ENCODE data around the gene IL27RA.
"Not testable (repeated sequence)": the region's sequence is repeated elsewhere in the genome, so short reads cannot be mapped to it uniquely, and the experiment has no call there.

Gene IL27RA

DNA sequence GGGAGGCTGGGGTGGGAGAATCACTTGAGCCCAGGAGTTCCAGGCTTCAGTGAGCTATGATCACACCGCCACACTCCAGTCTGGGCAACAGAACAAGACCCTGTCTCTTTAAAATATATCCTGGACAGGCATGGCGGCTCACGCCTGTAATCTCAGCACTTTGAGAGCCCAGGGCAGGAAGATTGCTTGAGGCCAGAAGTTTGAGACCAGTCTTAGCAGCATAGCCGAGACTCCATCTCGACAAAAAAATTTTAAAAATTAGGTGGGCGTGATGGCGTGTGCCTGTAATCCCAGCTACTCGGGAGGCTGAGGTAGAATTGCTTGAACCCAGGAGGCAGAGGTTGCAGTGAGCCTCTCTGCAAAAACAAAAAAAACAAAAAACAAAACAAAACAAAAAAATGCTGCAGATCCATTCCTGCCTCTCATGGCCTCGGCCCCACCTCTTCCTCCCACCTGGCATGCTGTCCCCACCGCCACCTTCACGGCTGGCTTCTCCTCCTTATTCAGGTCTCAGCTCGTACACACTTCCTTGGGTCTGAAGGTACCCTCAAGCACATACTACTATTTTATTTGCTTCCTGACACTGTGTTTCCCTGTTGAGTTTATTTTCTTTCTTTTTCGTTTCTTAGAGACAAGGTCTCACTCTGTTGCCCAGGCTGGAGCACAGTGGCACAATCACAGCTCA lies 30.7 kb upstream of the IL27RA start:
- no peak for DNase-seq

- DNase-seq, result no peak
Measured at GRCh38 chr19:14002571-14003250, 28.9 kb upstream of the IL27RA start.

GRCh38 chr19:14003251-14004055 lies 28.1 kb upstream of the IL27RA start:
- no peak for DNase-seq

GRCh38 chr19:14004619-14005348 lies 26.8 kb upstream of the IL27RA start:
- DNase-seq, result no peak

- peak; percentile 92 for DNase-seq
Measured at GRCh38 chr19:14005349-14006084, 26.0 kb upstream of the IL27RA start.

DNA sequence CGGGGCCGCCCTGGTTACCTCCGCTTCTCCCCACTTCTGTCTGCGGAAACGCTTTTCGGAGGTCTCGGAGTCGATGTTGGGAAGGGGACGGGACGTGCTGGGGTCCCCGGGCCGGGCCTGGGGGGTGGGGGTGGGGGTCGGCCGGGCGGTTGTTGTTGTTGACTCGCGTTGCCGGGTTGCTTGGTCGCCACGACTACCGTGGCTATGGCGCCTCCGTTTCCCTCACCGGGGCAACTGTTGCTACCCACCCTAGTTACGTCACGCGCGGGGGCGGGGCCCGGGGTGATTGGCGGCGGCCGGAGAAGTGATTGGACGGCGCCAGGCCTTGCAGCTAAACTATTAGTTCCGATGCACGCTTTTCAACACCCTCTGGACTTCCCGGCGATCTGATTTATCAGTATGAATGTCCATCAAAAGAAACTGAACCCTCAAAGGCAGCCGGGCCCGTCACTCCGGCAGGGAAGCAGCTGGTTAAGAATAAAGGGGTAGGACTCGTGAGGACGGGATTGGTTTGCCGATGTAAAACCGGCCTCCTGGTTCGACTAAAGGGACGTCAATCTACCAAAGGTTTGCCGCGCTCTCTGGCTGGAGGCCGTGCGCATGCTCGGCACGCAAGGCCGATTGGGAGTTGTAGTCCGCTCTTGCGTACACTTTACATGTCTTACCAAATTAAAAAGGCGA lies 25.3 kb upstream of the IL27RA start, which contains the start of gene RFX1:
Gene RFX1 (minus strand): TSS at position 236 of the 681 bp plus-strand sequence. CDS start 12,477 bp downstream, outside the sequence.
- DNase-seq, result peak; percentile 100

DNA sequence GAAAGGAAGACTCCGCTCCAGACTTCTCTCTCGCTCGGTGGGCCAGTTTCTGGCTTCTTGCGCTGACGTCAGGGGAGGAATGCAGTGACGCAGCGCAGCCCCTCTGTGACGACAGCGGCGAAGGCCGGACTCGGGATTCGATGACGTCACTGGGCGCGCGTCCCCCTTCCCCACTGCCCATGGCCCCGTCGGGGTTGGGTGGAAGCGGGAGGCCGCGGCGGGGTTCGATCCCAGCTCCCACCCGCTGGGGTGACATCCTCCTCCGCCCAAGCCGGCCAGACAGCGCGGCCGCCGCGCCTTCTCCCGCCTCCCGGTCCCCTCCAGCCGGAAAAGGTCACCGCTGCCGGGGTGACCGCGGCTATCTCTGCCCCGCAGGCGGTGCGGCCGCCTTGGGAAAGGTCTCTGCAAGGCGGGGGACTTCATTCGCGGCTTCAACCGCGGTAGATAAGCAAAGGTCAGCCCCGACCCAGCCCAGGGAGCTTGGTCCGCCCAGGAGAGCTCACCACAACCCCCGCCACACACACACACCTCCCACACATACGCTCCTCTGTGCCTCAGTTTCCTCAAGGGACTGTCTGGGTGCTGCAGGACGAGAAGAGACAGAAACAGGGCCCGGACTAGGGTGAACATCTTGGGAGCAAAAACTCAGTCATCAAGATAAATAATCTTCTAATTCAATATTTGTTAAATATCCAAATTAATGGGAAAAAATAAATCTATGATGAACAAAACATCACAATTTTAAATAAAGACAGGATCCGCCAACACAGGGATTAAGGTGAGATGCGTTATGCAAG lies 24.6 kb upstream of the IL27RA start:
- no peak for DNase-seq

DNA sequence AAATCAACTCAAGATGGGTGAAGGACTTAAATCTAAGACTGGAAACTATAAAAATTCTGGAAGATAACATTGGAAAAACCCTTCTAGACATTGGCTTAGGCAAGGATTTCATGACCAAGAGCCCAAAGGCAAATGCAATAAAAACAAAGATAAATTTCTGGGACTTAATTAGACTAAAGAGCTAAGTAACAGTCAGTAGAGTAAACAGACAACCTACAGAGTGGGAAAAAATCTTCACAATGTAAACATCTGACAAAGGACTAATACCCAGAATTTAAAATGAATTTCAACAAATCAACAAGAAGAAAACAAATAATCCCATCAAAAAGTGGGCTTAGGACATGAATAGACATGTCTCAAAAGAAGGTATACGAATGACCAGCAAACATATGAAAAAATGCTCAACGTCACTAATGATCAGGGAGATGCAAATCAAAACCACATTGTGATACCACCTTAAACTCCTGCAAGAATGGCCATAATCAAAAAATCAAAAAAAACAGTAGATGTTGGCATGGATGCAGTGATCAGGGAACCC lies 19.1 kb upstream of the IL27RA start:
- no peak for DNase-seq

DNA sequence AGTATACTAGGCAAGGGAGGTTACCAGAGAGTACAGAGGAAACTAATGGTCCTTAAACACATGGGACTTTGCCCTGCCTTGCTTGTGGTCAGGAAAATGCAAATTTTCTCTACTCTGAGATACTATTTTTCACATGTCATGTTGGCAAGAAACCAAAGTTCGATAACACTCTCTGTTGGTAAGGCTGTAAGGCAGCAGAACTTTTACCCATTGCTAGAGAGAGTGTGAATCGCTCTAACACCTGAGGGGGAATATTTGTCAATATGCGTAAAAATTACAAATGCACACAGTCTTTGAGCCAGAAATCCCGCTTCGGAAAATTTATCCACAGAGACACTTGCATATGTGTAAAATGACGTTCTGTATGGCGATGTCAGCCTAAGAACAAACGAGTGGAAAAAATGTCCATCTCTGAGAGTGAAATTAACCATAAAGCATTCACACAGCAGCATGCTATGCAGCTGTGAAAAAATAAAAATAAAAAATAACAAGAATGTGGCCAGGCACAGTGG lies 16.0 kb upstream of the IL27RA start:
- DNase-seq, result no peak

DNA sequence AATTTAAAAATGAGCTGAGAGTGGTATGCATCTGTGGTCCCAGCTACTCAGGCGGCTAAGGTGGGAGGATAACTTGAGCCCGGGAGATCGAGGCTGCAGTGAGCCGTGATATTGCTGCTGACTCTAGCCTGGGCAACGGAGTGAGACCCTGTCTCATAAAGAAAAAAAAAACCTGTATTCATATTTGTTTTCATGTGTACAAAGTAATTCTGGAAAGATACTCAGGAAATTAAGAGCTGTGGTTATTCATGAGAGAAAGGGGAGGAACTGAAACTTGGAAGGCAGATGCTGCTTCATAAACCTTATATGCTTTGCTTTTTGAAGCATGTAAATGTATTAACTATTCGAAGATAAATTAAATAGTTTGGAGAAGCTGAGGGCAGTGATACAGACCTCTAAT lies 12.5 kb upstream of the IL27RA start:
- DNase-seq, result no peak

- DNase-seq, result not testable (repeated sequence)
Measured at GRCh38 chr19:14019739-14020138, 11.8 kb upstream of the IL27RA start.

GRCh38 chr19:14021474-14021873 lies 10.1 kb upstream of the IL27RA start:
- no peak for DNase-seq

- DNase-seq, result no peak
Measured at GRCh38 chr19:14022469-14022868, 9.1 kb upstream of the IL27RA start.

DNA sequence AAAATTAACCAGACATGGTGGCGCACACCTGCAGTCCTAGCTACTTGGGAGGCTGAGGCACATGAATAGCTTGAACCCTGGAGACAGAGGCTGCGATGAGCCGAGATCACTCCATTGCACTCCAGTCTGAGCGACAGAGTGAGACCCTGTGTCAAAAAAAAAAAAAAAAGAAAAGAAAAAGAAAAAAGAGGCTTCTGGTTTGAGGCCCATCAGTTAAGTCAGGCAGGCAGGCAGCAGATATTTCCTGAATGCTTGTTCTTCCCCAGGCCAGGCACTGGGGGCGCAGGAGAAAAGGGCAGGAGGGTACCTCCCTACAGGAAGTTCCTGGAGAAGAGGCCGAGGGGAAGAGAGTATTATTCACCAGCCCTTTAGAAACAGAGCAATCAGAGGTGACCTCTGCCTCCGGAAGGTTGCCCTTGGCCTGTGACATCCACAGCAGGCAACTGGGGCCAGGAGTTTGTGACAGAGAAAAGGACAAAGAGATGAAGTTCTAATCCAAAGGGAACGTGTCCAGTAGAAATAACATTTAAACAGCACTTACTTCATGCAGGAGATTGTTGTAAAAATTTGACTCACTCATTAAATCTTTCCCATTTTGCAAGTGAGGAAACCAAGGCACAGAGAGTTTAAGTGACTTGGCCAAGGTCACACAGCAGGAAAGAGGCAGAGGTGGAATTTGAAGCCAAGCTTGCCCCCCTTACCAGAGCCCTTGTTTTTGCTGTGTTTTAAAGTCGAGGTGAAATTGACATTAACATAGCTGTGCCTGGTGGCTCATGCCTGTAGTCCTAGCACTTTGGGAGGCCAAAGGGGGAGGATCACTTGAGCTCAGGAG lies 7.9 kb upstream of the IL27RA start:
- peak; percentile 89 for DNase-seq

DNA sequence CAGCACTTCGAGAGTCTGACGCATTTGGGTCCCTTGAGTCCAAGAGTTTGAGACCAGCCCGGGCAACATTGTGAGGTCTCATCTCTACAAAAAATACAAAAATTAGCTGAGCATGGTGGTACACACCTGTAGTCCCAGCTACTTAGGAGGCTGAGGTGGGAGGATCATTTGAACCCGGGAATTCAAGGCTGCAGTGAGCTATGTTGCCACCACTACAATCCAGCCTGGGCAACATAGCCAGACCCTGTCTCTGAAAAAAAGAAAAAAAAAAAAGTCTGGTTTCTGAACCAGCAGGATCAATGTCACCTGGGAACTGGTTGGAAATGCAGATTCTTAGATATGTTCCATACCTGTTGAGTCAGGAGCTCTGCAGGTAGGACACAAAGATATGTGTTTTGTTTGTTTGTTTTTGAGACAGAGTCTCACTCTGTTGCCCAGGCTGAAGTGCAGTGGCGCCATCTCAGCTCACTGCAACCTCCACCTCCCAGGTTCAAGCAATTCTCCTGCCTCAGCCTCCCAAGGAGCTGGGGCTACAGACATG lies 4.8 kb upstream of the IL27RA start:
- not testable (repeated sequence) for DNase-seq

DNA sequence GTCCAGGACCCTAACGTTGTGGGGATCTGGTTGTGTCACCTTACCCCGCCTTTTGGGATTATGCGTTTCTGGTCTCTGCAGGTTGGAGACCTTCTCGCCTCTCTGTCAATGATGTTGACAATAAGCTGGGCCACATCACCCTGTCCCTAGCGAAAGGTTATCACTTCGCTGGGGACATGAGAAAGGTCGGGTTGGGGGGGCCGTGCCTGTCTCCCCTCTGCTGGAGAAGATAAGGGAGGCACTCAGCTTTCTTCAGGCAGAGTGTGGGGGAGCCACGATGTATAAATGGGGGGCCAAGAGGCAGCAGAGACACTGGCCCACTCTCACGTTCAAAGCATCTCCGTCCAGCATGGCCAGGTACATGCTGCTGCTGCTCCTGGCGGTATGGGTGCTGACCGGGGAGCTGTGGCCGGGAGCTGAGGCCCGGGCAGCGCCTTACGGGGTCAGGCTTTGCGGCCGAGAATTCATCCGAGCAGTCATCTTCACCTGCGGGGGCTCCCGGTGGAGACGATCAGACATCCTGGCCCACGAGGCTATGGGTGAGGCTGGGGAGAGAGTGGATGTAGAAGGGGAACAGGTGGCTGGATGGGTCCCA lies 3.6 kb upstream of the IL27RA start, which contains the start of gene RLN3:
Gene RLN3 (plus strand): TSS at position 293 of the 595 bp plus-strand sequence. CDS start 57 bp downstream, at position 350.
- DNase-seq, result no peak

GRCh38 chr19:14028901-14029300 lies 2.7 kb upstream of the IL27RA start:
- DNase-seq, result no peak

DNA sequence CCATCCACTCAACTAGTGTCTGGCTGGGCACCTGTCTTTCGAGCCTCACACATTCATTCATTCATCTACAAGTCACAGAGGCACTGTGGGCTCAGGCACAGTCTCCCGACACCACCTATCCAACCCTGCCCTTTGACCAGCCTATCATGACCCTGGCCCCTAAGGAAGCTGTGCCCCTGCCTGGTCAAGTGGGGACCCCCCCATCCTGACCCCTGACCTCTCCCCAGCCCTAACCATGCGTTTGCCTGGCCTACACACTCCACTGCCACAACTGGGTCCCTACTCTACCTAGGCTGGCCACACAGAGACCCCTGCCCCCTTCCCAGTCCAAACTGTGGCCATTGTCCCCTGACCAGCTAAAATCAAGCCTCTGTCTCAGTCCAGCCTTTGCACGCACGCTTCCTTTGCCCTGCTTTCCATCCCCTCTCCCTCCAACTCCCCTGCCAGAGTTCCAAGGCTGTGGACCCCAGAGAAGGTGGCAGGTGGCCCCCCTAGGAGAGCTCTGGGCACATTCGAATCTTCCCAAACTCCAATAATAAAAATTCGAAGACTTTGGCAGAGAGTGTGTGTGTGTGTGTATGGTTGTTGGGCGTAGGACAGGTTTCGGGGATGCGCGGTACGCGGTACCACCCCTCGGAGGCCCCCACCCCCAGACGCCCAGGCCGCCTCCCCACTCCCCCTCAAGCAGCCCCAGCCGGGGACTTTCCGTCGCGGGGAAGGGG lies 404 bp upstream of the IL27RA start:
- DNase-seq, result no peak
